Stimulated activated memory B cell treated with anti-CD40 and anti-IgM and Interleukin-4, amounts not matched to agents 10 μg/mL and 1 μg/mL and 100 μg/mL, for 72 hours (primary cell): Measurements from ENCODE around the gene RPL34.

Experiments used
- ATAC-seq: fragments of 150-1000 bp; cut with Tn5 transposase; 2 replicates; pipeline ENCODE4 v1.10.0; 2021
- H3K27ac Mint-ChIP-seq: one replicate; pipeline ENCODE4 v1.8.0; 2022; ENCODE audit warnings: mild to moderate bottlenecking, mixed read lengths
- H3K27me3 Mint-ChIP-seq: one replicate; pipeline ENCODE4 v1.8.0; 2022; ENCODE audit warnings: mixed read lengths
- H3K36me3 Mint-ChIP-seq: one replicate; pipeline ENCODE4 v1.8.0; 2022; ENCODE audit warnings: mixed read lengths
- H3K4me1 Mint-ChIP-seq: one replicate; pipeline ENCODE4 v1.8.0; 2022; ENCODE audit warnings: mixed read lengths
- H3K4me3 Mint-ChIP-seq: one replicate; pipeline ENCODE4 v1.8.0; 2022; ENCODE audit warnings: mild to moderate bottlenecking, moderate library complexity, mixed read lengths
- H3K9me3 Mint-ChIP-seq: one replicate; pipeline ENCODE4 v1.8.0; 2022; ENCODE audit warnings: mixed read lengths

Gene RPL34

GRCh38 chr4:108612365-108612764, 8.0 kb upstream of the RPL34 start:
- Mint-ChIP-seq H3K4me1 (no peaks in the 10 kb centered on the region), H3K4me3 (no peak overlapping the region), H3K27me3 (no peaks in the 10 kb centered on the region), H3K36me3 (peaks cover 43% of the 10 kb centered on the region), H3K27ac (no peak overlapping the region), H3K9me3 (no peaks in the 10 kb centered on the region)
- no peak for ATAC-seq

GRCh38 chr4:108619372-108620100, 840 bp upstream of the RPL34 start:
- H3K4me1 Mint-ChIP-seq: peaks cover 46% of the 10 kb centered on the region
- H3K27ac Mint-ChIP-seq: peak overlapping the region; percentile 97
- no peaks in the 10 kb centered on the region for H3K27me3 Mint-ChIP-seq
- no peaks in the 10 kb centered on the region for H3K9me3 Mint-ChIP-seq
- H3K4me3 Mint-ChIP-seq: peak overlapping the region; percentile 92
- ATAC-seq: peak; percentile 7
- peaks cover 48% of the 10 kb centered on the region for H3K36me3 Mint-ChIP-seq

- ATAC-seq: peak; percentile 21
- Mint-ChIP-seq H3K9me3 (no peaks in the 10 kb centered on the region), H3K27me3 (no peaks in the 10 kb centered on the region), H3K36me3 (peaks cover 53% of the 10 kb centered on the region), H3K27ac (peak overlapping the region; percentile 97), H3K4me1 (peaks cover 54% of the 10 kb centered on the region), H3K4me3 (peak overlapping the region; percentile 92)
Observed at GRCh38 chr4:108620933-108621905, 843 bp downstream of the RPL34 start.

GRCh38 chr4:108622022-108622421, 1.6 kb downstream of the RPL34 start:
- H3K27me3 Mint-ChIP-seq: no peaks in the 10 kb centered on the region
- ATAC-seq: no peak
- no peak overlapping the region for H3K27ac Mint-ChIP-seq
- peaks cover 51% of the 10 kb centered on the region for H3K36me3 Mint-ChIP-seq
- H3K4me1 Mint-ChIP-seq: peaks cover 54% of the 10 kb centered on the region
- H3K4me3 Mint-ChIP-seq: no peak overlapping the region
- H3K9me3 Mint-ChIP-seq: no peaks in the 10 kb centered on the region

GRCh38 chr4:108622828-108623227, 2.5 kb downstream of the RPL34 start:
- Mint-ChIP-seq H3K36me3 (peaks cover 51% of the 10 kb centered on the region), H3K9me3 (no peaks in the 10 kb centered on the region), H3K4me3 (peak overlapping the region; percentile 45), H3K4me1 (peaks cover 54% of the 10 kb centered on the region), H3K27me3 (no peaks in the 10 kb centered on the region), H3K27ac (peak overlapping the region; percentile 57)
- ATAC-seq: no peak

- H3K27me3 Mint-ChIP-seq: no peaks in the 10 kb centered on the region
- H3K4me3 Mint-ChIP-seq: peak overlapping the region; percentile 3
- no peak for ATAC-seq
- peaks cover 58% of the 10 kb centered on the region for H3K36me3 Mint-ChIP-seq
- peaks cover 45% of the 10 kb centered on the region for H3K4me1 Mint-ChIP-seq
- peak overlapping the region; percentile 57 for H3K27ac Mint-ChIP-seq
- H3K9me3 Mint-ChIP-seq: no peaks in the 10 kb centered on the region
Observed at GRCh38 chr4:108624263-108625056, 4.1 kb downstream of the RPL34 start.

GRCh38 chr4:108626056-108626455, 5.7 kb downstream of the RPL34 start:
- no peaks in the 10 kb centered on the region for H3K27me3 Mint-ChIP-seq
- H3K27ac Mint-ChIP-seq: no peak overlapping the region
- H3K4me1 Mint-ChIP-seq: peaks cover 33% of the 10 kb centered on the region
- no peak for ATAC-seq
- no peaks in the 10 kb centered on the region for H3K9me3 Mint-ChIP-seq
- peaks cover 69% of the 10 kb centered on the region for H3K36me3 Mint-ChIP-seq
- H3K4me3 Mint-ChIP-seq: no peak overlapping the region

GRCh38 chr4:108628411-108628810, 8.0 kb downstream of the RPL34 start:
- no peak overlapping the region for H3K4me3 Mint-ChIP-seq
- no peaks in the 10 kb centered on the region for H3K27me3 Mint-ChIP-seq
- H3K4me1 Mint-ChIP-seq: peaks cover 24% of the 10 kb centered on the region
- no peaks in the 10 kb centered on the region for H3K9me3 Mint-ChIP-seq
- no peak for ATAC-seq
- peaks cover 74% of the 10 kb centered on the region for H3K36me3 Mint-ChIP-seq
- H3K27ac Mint-ChIP-seq: no peak overlapping the region

GRCh38 chr4:108635070-108635655, 14.8 kb downstream of the RPL34 start:
- Mint-ChIP-seq H3K4me1 (peaks cover 5% of the 10 kb centered on the region), H3K27me3 (no peaks in the 10 kb centered on the region), H3K36me3 (peaks cover 67% of the 10 kb centered on the region), H3K9me3 (no peaks in the 10 kb centered on the region), H3K27ac (no peak overlapping the region), H3K4me3 (no peak overlapping the region)
- ATAC-seq: no peak

GRCh38 chr4:108636246-108636645, 15.9 kb downstream of the RPL34 start:
- ATAC-seq: no peak
- no peaks in the 10 kb centered on the region for H3K27me3 Mint-ChIP-seq
- H3K4me3 Mint-ChIP-seq: no peak overlapping the region
- peaks cover 61% of the 10 kb centered on the region for H3K36me3 Mint-ChIP-seq
- H3K9me3 Mint-ChIP-seq: no peaks in the 10 kb centered on the region
- peaks cover 4% of the 10 kb centered on the region for H3K4me1 Mint-ChIP-seq
- no peak overlapping the region for H3K27ac Mint-ChIP-seq

- H3K27me3 Mint-ChIP-seq: no peaks in the 10 kb centered on the region
- no peak overlapping the region for H3K4me3 Mint-ChIP-seq
- ATAC-seq: no peak
- peaks cover 50% of the 10 kb centered on the region for H3K36me3 Mint-ChIP-seq
- H3K9me3 Mint-ChIP-seq: no peaks in the 10 kb centered on the region
- no peaks in the 10 kb centered on the region for H3K4me1 Mint-ChIP-seq
- no peak overlapping the region for H3K27ac Mint-ChIP-seq
Observed at GRCh38 chr4:108637856-108638255, 17.5 kb downstream of the RPL34 start.

GRCh38 chr4:108644237-108644636, 23.9 kb downstream of the RPL34 start:
- H3K36me3 Mint-ChIP-seq: peaks cover 10% of the 10 kb centered on the region
- H3K27me3 Mint-ChIP-seq: no peaks in the 10 kb centered on the region
- ATAC-seq: no peak
- H3K9me3 Mint-ChIP-seq: no peaks in the 10 kb centered on the region
- H3K4me1 Mint-ChIP-seq: no peaks in the 10 kb centered on the region
- H3K27ac Mint-ChIP-seq: no peak overlapping the region
- no peak overlapping the region for H3K4me3 Mint-ChIP-seq

- no peak overlapping the region for H3K4me3 Mint-ChIP-seq
- no peaks in the 10 kb centered on the region for H3K9me3 Mint-ChIP-seq
- H3K36me3 Mint-ChIP-seq: no peaks in the 10 kb centered on the region
- peaks cover 12% of the 10 kb centered on the region for H3K4me1 Mint-ChIP-seq
- ATAC-seq: no peak
- no peaks in the 10 kb centered on the region for H3K27me3 Mint-ChIP-seq
- H3K27ac Mint-ChIP-seq: no peak overlapping the region
Observed at GRCh38 chr4:108646706-108647105, 26.3 kb downstream of the RPL34 start.

GRCh38 chr4:108649863-108650211, 29.5 kb downstream of the RPL34 start:
- ATAC-seq: no peak
- Mint-ChIP-seq H3K4me1 (peaks cover 32% of the 10 kb centered on the region), H3K9me3 (no peaks in the 10 kb centered on the region), H3K36me3 (peaks cover 17% of the 10 kb centered on the region), H3K27ac (peak overlapping the region; percentile 95), H3K27me3 (no peaks in the 10 kb centered on the region), H3K4me3 (peak overlapping the region; percentile 79)
